CD4-positive, alpha-beta T cell treated with Interleukin-4 for 4 hours (primary cell): ENCODE data around the gene STX1B.
"Not testable (repeated sequence)": the region's sequence is repeated elsewhere in the genome, so short reads cannot be mapped to it uniquely, and the experiment has no call there.

Experiments used
- DNase-seq: peaks from one replicate; pipeline ENCODE4 v3.0.0-alpha.2; 2020

The STX1B gene

GRCh38 chr16:30949650-30950515, 60.6 kb downstream of the STX1B start:
- peak; percentile 16 for DNase-seq

GRCh38 chr16:30948667-30949649, 61.5 kb downstream of the STX1B start, which contains the start of gene ORAI3:
Gene ORAI3 (plus strand): TSS chr16:30949068. CDS start chr16:30949290, 222 bp downstream.
- peak; percentile 44 for DNase-seq

- DNase-seq = peak; percentile 11
These were observed 62.4 kb downstream of the STX1B start for GRCh38 chr16:30947859-30948666.

GRCh38 chr16:30947541-30947858, 62.9 kb downstream of the STX1B start:
- no peak for DNase-seq

GRCh38 chr16:30946671-30947540, 63.5 kb downstream of the STX1B start:
- DNase-seq = no peak

DNA sequence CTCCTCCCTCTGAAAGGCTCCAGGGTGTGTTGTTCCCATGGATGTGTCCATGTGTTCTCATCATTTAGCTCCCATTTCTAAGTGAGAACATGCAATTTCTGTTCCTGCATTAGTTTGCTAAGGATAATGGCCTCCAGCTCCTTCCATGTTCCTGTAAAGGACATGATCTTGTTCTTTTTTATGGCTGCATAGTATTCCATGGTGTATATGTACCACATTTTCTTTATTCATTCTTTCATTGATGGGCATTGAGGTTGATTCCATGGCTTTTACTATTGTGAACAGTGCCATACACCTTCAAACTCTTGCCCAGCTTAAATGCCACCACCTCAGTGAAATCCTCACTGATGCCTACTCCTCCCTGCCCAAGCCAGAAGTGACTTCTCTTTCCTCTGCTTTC, 66.1 kb downstream of the STX1B start:
- no peak for DNase-seq

DNA sequence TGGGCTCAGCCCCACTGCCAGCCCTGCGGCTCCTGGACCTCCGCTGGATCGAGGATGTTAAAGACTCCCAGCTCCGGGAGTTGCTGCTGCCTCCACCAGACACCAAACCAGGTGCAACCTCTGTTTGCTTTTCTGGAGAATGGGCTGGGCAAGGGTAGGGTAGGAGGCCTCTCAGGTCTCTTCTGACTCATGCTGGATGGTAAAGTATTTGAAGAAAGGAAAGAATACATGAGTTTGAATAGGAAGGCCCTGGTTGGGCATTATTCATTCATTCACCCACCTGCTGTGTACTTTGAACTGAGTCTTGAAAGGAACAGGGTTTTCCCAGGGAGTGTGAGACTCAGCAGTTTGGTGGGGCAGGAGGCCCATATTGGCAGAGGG, 68.0 kb downstream of the STX1B start:
- no peak for DNase-seq

DNA sequence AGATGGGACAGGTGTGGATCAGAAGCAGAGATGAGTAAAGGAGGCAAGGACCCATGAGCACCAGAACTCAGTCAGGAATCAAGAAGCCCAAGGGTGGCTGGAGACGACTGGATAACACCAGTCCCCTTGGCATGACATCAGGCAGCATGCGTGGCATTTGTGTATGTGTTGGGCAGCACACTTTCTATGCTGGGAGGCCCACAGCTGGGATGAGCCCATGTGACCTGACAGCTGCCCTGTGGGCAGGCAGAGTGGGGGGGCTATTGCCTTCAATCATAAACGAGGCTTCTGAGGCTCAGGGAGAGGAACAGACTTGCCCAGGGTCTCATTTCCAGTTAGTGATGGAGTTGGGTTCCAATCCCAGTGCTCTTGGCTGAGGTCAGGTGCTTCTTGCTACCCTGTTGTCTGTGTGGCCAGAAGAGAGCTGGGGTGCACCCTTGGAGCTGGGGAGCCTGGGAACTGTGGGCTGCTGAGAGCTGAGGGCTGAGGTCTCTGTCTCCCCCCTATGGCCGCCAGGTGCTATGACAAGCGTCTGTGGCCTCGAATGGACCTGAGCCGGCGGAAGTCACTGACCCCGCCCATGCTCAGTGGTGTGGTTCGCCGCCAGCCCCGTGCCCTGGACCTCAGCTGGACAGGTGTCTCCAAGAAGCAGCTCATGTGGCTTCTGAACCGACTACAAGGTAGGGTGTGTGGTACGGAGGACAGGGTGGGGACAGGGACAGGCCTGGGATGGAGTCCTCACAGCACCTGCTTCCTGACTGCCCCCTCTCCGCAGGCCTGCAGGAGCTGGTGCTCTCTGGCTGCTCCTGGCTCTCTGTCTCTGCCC, 68.6 kb downstream of the STX1B start:
- DNase-seq = peak; percentile 71

DNA sequence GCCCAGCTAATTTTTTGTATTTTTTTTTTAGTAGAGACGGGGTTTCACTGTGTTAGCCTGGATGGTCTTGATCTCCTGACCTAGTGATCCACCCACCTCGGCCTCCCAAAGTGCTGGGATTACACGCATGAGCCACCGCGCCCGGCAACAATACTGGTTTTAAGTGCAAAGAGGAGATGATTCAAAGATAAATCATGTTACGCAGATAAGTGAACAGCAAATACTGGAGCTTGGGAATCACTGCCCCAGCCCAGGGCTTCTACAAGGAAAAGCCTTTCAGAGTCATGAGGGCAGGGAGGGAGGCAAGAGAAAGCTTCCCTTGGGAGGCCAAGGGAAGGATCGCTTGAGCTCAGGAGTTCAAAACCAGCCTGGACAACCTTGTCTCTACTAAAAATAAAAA, 70.9 kb downstream of the STX1B start:
- DNase-seq = not testable (repeated sequence)
